WTC11 (cell line): ENCODE measurements around the gene ADGRV1. TPM values are rescaled to one million over a fixed set of nuclear protein-coding genes. Genes with fewer than 3 reads are reported as not detected.

Source experiments
- ATAC-seq: fragments of 200-7000 bp; cut with Tn5 transposase; 2 replicates; pipeline ENCODE4 v1.10.0; 2021; ENCODE audit warnings: mild to moderate bottlenecking, moderate library complexity
- CTCF ChIA-PET: fragments of 300-600 bp; sonication (Branson Sonifier 250); formaldehyde crosslinking; loops from one replicate; lab custom pipeline; 2021; ENCODE audit warnings: antibody characterized with exemption; lab: Charles Lee
- POLR2A ChIA-PET: fragments of 350-600 bp; sonication (Branson Sonifier 250); formaldehyde crosslinking; loops from one replicate; lab custom pipeline; 2021; ENCODE audit warnings: antibody characterized with exemption; lab: Charles Lee
- DNase-seq: peaks from one replicate; pipeline ENCODE4 v3.0.0; 2021; ENCODE audit warnings: low spot score
- H3K27ac Mint-ChIP-seq: 2 replicates; pipeline ENCODE4 v1.8.0; 2021; ENCODE audit warnings: mixed read lengths
- H3K27me3 Mint-ChIP-seq: 2 replicates; pipeline ENCODE4 v1.8.0; 2021; ENCODE audit warnings: low read depth, mild to moderate bottlenecking, moderate library complexity, mixed read lengths
- H3K36me3 Mint-ChIP-seq: 2 replicates; pipeline ENCODE4 v1.8.0; 2021; ENCODE audit warnings: mixed read lengths
- H3K4me1 Mint-ChIP-seq: 2 replicates; pipeline ENCODE4 v1.8.0; 2022; ENCODE audit warnings: mixed read lengths
- H3K4me3 Mint-ChIP-seq: 2 replicates; pipeline ENCODE4 v1.8.0; 2021; ENCODE audit warnings: mild to moderate bottlenecking, moderate library complexity, mixed read lengths
- H3K9me3 Mint-ChIP-seq: 2 replicates; pipeline ENCODE4 v1.8.0; 2021; ENCODE audit warnings: mixed read lengths
- ATF1 ChIP-seq: sonication (generic); formaldehyde crosslinking; IDR thresholded peaks from 2 replicates; pipeline ENCODE4 v1.8.1; 2023; ENCODE audit warnings: mild to moderate bottlenecking, moderate library complexity, missing genetic modification reagents
- ATF3 ChIP-seq: sonication (generic); formaldehyde crosslinking; conservative IDR thresholded peaks from 2 replicates; pipeline ENCODE4 v1.8.1; 2022; ENCODE audit warnings: mild to moderate bottlenecking, missing genetic modification reagents
- CBFB ChIP-seq: sonication (generic); formaldehyde crosslinking; IDR thresholded peaks from 2 replicates; pipeline ENCODE4 v1.8.1; 2022; ENCODE audit warnings: mild to moderate bottlenecking, low read depth, missing genetic modification reagents
- CDX4 ChIP-seq: fragments of 250-450 bp; sonication (Bioruptor Pico); IDR thresholded peaks from 2 replicates; pipeline ENCODE4 v1.9.0; 2021; ENCODE audit warnings: moderate library complexity, mild to moderate bottlenecking, inconsistent platforms, borderline replicate concordance
- CTCF ChIP-seq: fragments of 200-600 bp; IDR thresholded peaks from 2 replicates; pipeline ENCODE4 v1.8.0; 2022; ENCODE audit warnings: antibody characterized with exemption
- ELF4 ChIP-seq: sonication (generic); formaldehyde crosslinking; IDR thresholded peaks from 2 replicates; pipeline ENCODE4 v1.8.1; 2022; ENCODE audit warnings: low read depth, mild to moderate bottlenecking, moderate library complexity, missing genetic modification reagents
- ETV6 ChIP-seq: sonication (generic); formaldehyde crosslinking; IDR thresholded peaks from 2 replicates; pipeline ENCODE4 v1.8.1; 2022; ENCODE audit warnings: mild to moderate bottlenecking, missing genetic modification reagents
- GABPB1 ChIP-seq: sonication (generic); formaldehyde crosslinking; IDR thresholded peaks from 2 replicates; pipeline ENCODE4 v1.8.1; 2023; ENCODE audit warnings: mild to moderate bottlenecking, missing genetic modification reagents
- GRHL2 ChIP-seq: fragments of 250-450 bp; sonication (Bioruptor Pico); IDR thresholded peaks from 2 replicates; pipeline ENCODE4 v1.8.0; 2022; ENCODE audit warnings: mild to moderate bottlenecking, moderate library complexity; ENCODE audit not compliant: insufficient replicate concordance, severe bottlenecking
- JAZF1 ChIP-seq: fragments of 250-450 bp; sonication (Bioruptor Pico); IDR thresholded peaks from 2 replicates; pipeline ENCODE4 v1.9.0; 2021; ENCODE audit warnings: moderate library complexity, mild to moderate bottlenecking, inconsistent platforms
- JUN ChIP-seq: sonication (generic); formaldehyde crosslinking; IDR thresholded peaks from 2 replicates; pipeline ENCODE4 v1.8.0; 2023; ENCODE audit warnings: mild to moderate bottlenecking, missing genetic modification reagents
- KAT7 ChIP-seq: sonication (generic); formaldehyde crosslinking; IDR thresholded peaks from 2 replicates; pipeline ENCODE4 v1.8.1; 2023; ENCODE audit warnings: missing genetic modification reagents, mild to moderate bottlenecking, borderline replicate concordance
- MAX ChIP-seq: sonication (generic); formaldehyde crosslinking; IDR thresholded peaks from 2 replicates; pipeline ENCODE4 v1.8.0; 2022; ENCODE audit warnings: mild to moderate bottlenecking, missing genetic modification reagents
- MLX ChIP-seq: sonication (generic); formaldehyde crosslinking; IDR thresholded peaks from 2 replicates; pipeline ENCODE4 v1.8.1; 2023; ENCODE audit warnings: mild to moderate bottlenecking, missing genetic modification reagents, moderate library complexity
- NFATC4 ChIP-seq: fragments of 250-450 bp; sonication (Bioruptor Pico); IDR thresholded peaks from 2 replicates; pipeline ENCODE4 v1.9.0; 2021; ENCODE audit warnings: mild to moderate bottlenecking
- NFYB ChIP-seq: sonication (generic); formaldehyde crosslinking; conservative IDR thresholded peaks from 2 replicates; pipeline ENCODE4 v1.8.0; 2022; ENCODE audit warnings: low read depth, missing genetic modification reagents
- NR3C1 ChIP-seq: sonication (generic); formaldehyde crosslinking; conservative IDR thresholded peaks from 2 replicates; pipeline ENCODE4 v1.8.1; 2023; ENCODE audit warnings: low read depth, mild to moderate bottlenecking, missing genetic modification reagents
- RORB ChIP-seq: fragments of 250-450 bp; sonication (Bioruptor Pico); IDR thresholded peaks from 2 replicates; pipeline ENCODE4 v1.9.0; 2021; ENCODE audit warnings: mild to moderate bottlenecking
- SMAD4 ChIP-seq: sonication (generic); formaldehyde crosslinking; IDR thresholded peaks from 2 replicates; pipeline ENCODE4 v1.8.0; 2022; ENCODE audit warnings: mild to moderate bottlenecking, missing genetic modification reagents
- SOX15 ChIP-seq: fragments of 250-450 bp; sonication (Bioruptor Pico); IDR thresholded peaks from 2 replicates; pipeline ENCODE4 v1.9.0; 2021; ENCODE audit warnings: mild to moderate bottlenecking
- STAT6 ChIP-seq: sonication (generic); formaldehyde crosslinking; conservative IDR thresholded peaks from 2 replicates; pipeline ENCODE4 v1.8.1; 2023; ENCODE audit warnings: mild to moderate bottlenecking, low read depth, missing genetic modification reagents, moderate library complexity
- TCF7 ChIP-seq: sonication (generic); formaldehyde crosslinking; IDR thresholded peaks from 2 replicates; pipeline ENCODE4 v1.8.0; 2022; ENCODE audit warnings: mild to moderate bottlenecking, low read depth, missing genetic modification reagents, moderate library complexity
- TEAD1 ChIP-seq: sonication (generic); formaldehyde crosslinking; IDR thresholded peaks from 2 replicates; pipeline ENCODE4 v1.8.0; 2022; ENCODE audit warnings: mild to moderate bottlenecking, missing genetic modification reagents
- USF2 ChIP-seq: sonication (generic); formaldehyde crosslinking; IDR thresholded peaks from 2 replicates; pipeline ENCODE4 v1.8.1; 2023; ENCODE audit warnings: mild to moderate bottlenecking, missing genetic modification reagents, moderate library complexity
- ZBTB43 ChIP-seq: sonication (generic); formaldehyde crosslinking; IDR thresholded peaks from 2 replicates; pipeline ENCODE4 v1.8.1; 2023; ENCODE audit warnings: mild to moderate bottlenecking, missing genetic modification reagents
- ZNF121 ChIP-seq: sonication (generic); formaldehyde crosslinking; IDR thresholded peaks from 2 replicates; pipeline ENCODE4 v1.8.0; 2023; ENCODE audit warnings: missing genetic modification reagents
- ZNF138 ChIP-seq: sonication (generic); formaldehyde crosslinking; conservative IDR thresholded peaks from 2 replicates; pipeline ENCODE4 v1.8.1; 2022; ENCODE audit warnings: mild to moderate bottlenecking, moderate library complexity, missing genetic modification reagents
- ZNF317 ChIP-seq: sonication (generic); formaldehyde crosslinking; IDR thresholded peaks from 2 replicates; pipeline ENCODE4 v1.8.1; 2023; ENCODE audit warnings: low read depth, mild to moderate bottlenecking, moderate library complexity, missing genetic modification reagents, borderline replicate concordance
- ZNF396 ChIP-seq: fragments of 250-450 bp; sonication (Bioruptor Pico); IDR thresholded peaks from 2 replicates; pipeline ENCODE4 v1.8.0; 2021; ENCODE audit warnings: mild to moderate bottlenecking, moderate library complexity, borderline replicate concordance
- ZNF416 ChIP-seq: fragments of 250-450 bp; sonication (Bioruptor Pico); IDR thresholded peaks from 2 replicates; pipeline ENCODE4 v1.9.0; 2021; ENCODE audit warnings: mild to moderate bottlenecking, inconsistent platforms
- ZNF423 ChIP-seq: fragments of 250-450 bp; sonication (Bioruptor Pico); IDR thresholded peaks from 2 replicates; pipeline ENCODE4 v2.1.2; 2022; ENCODE audit warnings: mild to moderate bottlenecking, moderate library complexity
- total RNA-seq: library from RNA; stranded (reverse); gene quantifications from 3 replicates; pipeline ENCODE4 v1.2.3, GENCODE V29; 2021

Gene ADGRV1
- total RNA-seq, 1 experiment from 2014 or later = 74.5 TPM

GRCh38 chr5:91142386-91142785, 583.8 kb downstream of the ADGRV1 start:
- H3K27ac Mint-ChIP-seq = no peak overlapping the region
- no peak overlapping the region for H3K4me3 Mint-ChIP-seq
- peaks cover 3% of the 10 kb centered on the region for H3K36me3 Mint-ChIP-seq
- peaks cover 3% of the 10 kb centered on the region for H3K9me3 Mint-ChIP-seq
- DNase-seq (no peak), ATAC-seq (no peak)
- POLR2A ChIA-PET = no interaction called here
- no peaks in the 10 kb centered on the region for H3K27me3 Mint-ChIP-seq
- CTCF ChIA-PET = interaction anchor here (1.4 kb wide), 1 partner anchor 77 kb away, joined by 6 read pairs; no protein-coding TSS in a partner anchor
- no peak for TF ChIP-seq ZNF138
- no peak for TF ChIP-seq ZBTB43 (CRISPR knock-in tag)
- no peak for TF ChIP-seq RORB (CRISPR knock-in tag)
- no peak for TF ChIP-seq SMAD4 (CRISPR knock-in tag)
- no peak for TF ChIP-seq ATF1 (CRISPR knock-in tag)
- TF ChIP-seq USF2 = no peak
- no peak for TF ChIP-seq KAT7 (CRISPR knock-in tag)
- no peak for TF ChIP-seq NFYB (CRISPR knock-in tag)
- no peak for TF ChIP-seq GABPB1 (CRISPR knock-in tag)
- TF ChIP-seq MAX (CRISPR knock-in tag) = no peak
- no peak for TF ChIP-seq JUN (CRISPR knock-in tag)
- no peak for TF ChIP-seq ZNF121
- no peak for TF ChIP-seq ATF3
- TF ChIP-seq ETV6 (CRISPR knock-in tag) = no peak
- TF ChIP-seq SOX15 (CRISPR knock-in tag) = no peak
- TF ChIP-seq ZNF396 (CRISPR knock-in tag) = no peak
- TF ChIP-seq STAT6 = no peak
- TF ChIP-seq NFATC4 = no peak
- TF ChIP-seq TEAD1 (CRISPR knock-in tag) = no peak
- peaks cover 30% of the 10 kb centered on the region for H3K4me1 Mint-ChIP-seq

GRCh38 chr5:91142819-91143218, 584.2 kb downstream of the ADGRV1 start:
- CTCF ChIA-PET = no interaction called here
- POLR2A ChIA-PET = interaction anchor here (0.7 to 0.9 kb wide), 2 partner anchors 16 to 17 kb away, joined by 3 to 7 read pairs; no protein-coding TSS in a partner anchor
- H3K27ac Mint-ChIP-seq = no peak overlapping the region
- no peaks in the 10 kb centered on the region for H3K27me3 Mint-ChIP-seq
- no peak for ATAC-seq
- DNase-seq = no peak
- H3K4me1 Mint-ChIP-seq = peaks cover 35% of the 10 kb centered on the region
- peaks cover 7% of the 10 kb centered on the region for H3K9me3 Mint-ChIP-seq
- peaks cover 7% of the 10 kb centered on the region for H3K36me3 Mint-ChIP-seq
- H3K4me3 Mint-ChIP-seq = no peak overlapping the region
- TF ChIP-seq ELF4 (no peak), KAT7 (CRISPR knock-in tag) (no peak), GABPB1 (CRISPR knock-in tag) (no peak), CBFB (CRISPR knock-in tag) (no peak), CTCF (no peak), ZNF416 (no peak), GRHL2 (CRISPR knock-in tag) (no peak), ZNF423 (no peak), JAZF1 (CRISPR knock-in tag) (no peak), TCF7 (no peak), MLX (CRISPR knock-in tag) (no peak), NR3C1 (no peak), ZNF317 (CRISPR knock-in tag) (no peak), CDX4 (CRISPR knock-in tag) (no peak)
